GM12878 (cell line): ENCODE measurements around the gene ISCU. TPM values are rescaled to one million over a fixed set of nuclear protein-coding genes. Genes with fewer than 3 reads are reported as not detected.

ENCODE experiments used
- ATAC-seq: fragments of 200-7000 bp; cut with Tn5 transposase; 3 replicates; pipeline ENCODE4 v1.9.1; 2020; ENCODE audit warnings: mild to moderate bottlenecking, moderate library complexity
- BruUV-seq: library from RNA; stranded (reverse); fragments of 400-500 nt; replicated peaks from 2 replicates; lab custom pipeline; 2021; lab: Mats Ljungman, UMichigan
- CTCF ChIA-PET: fragments of 300-600 bp; sonication (Branson Sonifier 250); formaldehyde crosslinking; extraction: SDS; loops from one replicate; lab custom pipeline; 2021; ENCODE audit warnings: inconsistent platforms; lab: Yijun Ruan, JAX
- POLR2A ChIA-PET: fragments of 350-600 bp; formaldehyde crosslinking; extraction: SDS; loops from one replicate; lab custom pipeline; 2021; ENCODE audit warnings: inconsistent platforms; lab: Charles Lee
- RAD21 ChIA-PET: fragments of 300-600 bp; sonication (Branson Sonifier 250); formaldehyde crosslinking; loops from one replicate; lab custom pipeline; 2023; ENCODE audit warnings: antibody characterized with exemption; ENCODE audit not compliant: unreplicated experiment; lab: Charles Lee
- SMC1A ChIA-PET: fragments of 300-600 bp; sonication (Branson Sonifier 250); formaldehyde crosslinking; loops from one replicate; lab custom pipeline; 2023; ENCODE audit not compliant: unreplicated experiment, uncharacterized antibody; lab: Charles Lee
- DNase-seq: peaks from one replicate; pipeline ENCODE4 v3.0.0-alpha.2; 2011; ENCODE audit warnings: low read depth, low spot score
- FAIRE-seq: peaks from 3 replicates; lab custom pipeline; 2011; peaks lifted over from hg19 to GRCh38; lab: Jason Lieb, UNC
- H2AFZ ChIP-seq: 2 replicates; pipeline ENCODE4 v1.6.0; 2011; ENCODE audit warnings: low read depth, low read length, control low read depth; ENCODE audit not compliant: control insufficient read depth
- H3K27ac ChIP-seq: 2 replicates; pipeline ENCODE4 v1.5.1; 2011; ENCODE audit warnings: control low read depth; ENCODE audit not compliant: control insufficient read depth, insufficient read depth
- H3K27me3 ChIP-seq, 2 experiments: replicated peaks in 1 of 2; 2 replicates each; pipeline versions ENCODE4 v1.6.0 to v1.6.1; 2011; ENCODE audit warnings: low read length in 1 of 2; ENCODE audit not compliant: control insufficient read depth in 2 of 2, insufficient read depth in 2 of 2
- H3K36me3 ChIP-seq, 2 experiments: 2 replicates each; pipeline ENCODE4 v1.5.1; 2011; ENCODE audit warnings: low read length in 1 of 2; ENCODE audit not compliant: control insufficient read depth in 2 of 2, insufficient read depth in 2 of 2
- H3K4me1 ChIP-seq: 2 replicates; pipeline ENCODE4 v1.6.1; 2011; ENCODE audit warnings: mild to moderate bottlenecking, low read length, moderate library complexity, mixed read lengths; ENCODE audit not compliant: control insufficient read depth, insufficient read depth
- H3K4me2 ChIP-seq: 2 replicates; pipeline ENCODE4 v1.6.0; 2011; ENCODE audit warnings: control low read depth; ENCODE audit not compliant: control insufficient read depth, insufficient read depth
- H3K4me3 ChIP-seq: fragments of 200-600 bp; sonication (generic); 2 replicates; pipeline ENCODE4 v1.5.1; 2016
- H3K79me2 ChIP-seq: 2 replicates; pipeline ENCODE4 v1.6.0; 2011; ENCODE audit warnings: low read length; ENCODE audit not compliant: control insufficient read depth, insufficient read depth
- H3K9ac ChIP-seq: 2 replicates; pipeline ENCODE4 v1.8.0; 2011; ENCODE audit warnings: low read length, control low read depth, mixed read lengths; ENCODE audit not compliant: control insufficient read depth, insufficient read depth
- H3K9me3 ChIP-seq: replicated peaks from 3 replicates; pipeline ENCODE4 v1.5.1; 2011; ENCODE audit warnings: mild to moderate bottlenecking, low read length; ENCODE audit not compliant: control insufficient read depth, insufficient read depth
- H4K20me1 ChIP-seq: 2 replicates; pipeline ENCODE4 v1.6.0; 2011; ENCODE audit not compliant: control insufficient read depth, insufficient read depth
- BCL3 ChIP-seq: IDR thresholded peaks from 2 replicates; pipeline ENCODE4 v1.6.1; 2011; ENCODE audit warnings: borderline replicate concordance, low read depth, mild to moderate bottlenecking, moderate library complexity, low read length; ENCODE audit not compliant: insufficient read depth, poor library complexity, severe bottlenecking
- FOXK2 ChIP-seq: fragments of 450-650 bp; IDR thresholded peaks from 2 replicates; pipeline ENCODE4 v1.6.1; 2017; ENCODE audit warnings: mild to moderate bottlenecking, moderate library complexity
- NBN ChIP-seq: fragments of 450-650 bp; IDR thresholded peaks from 2 replicates; pipeline ENCODE4 v1.6.1; 2016
- NR2C2 ChIP-seq: IDR thresholded peaks from 2 replicates; pipeline ENCODE4 v1.6.1; 2011; ENCODE audit warnings: borderline replicate concordance, low read depth; ENCODE audit not compliant: control insufficient read depth, insufficient read length
- POLR2AphosphoS2 ChIP-seq: IDR thresholded peaks from 2 replicates; pipeline ENCODE4 v1.6.1; 2011; ENCODE audit warnings: low read depth, mild to moderate bottlenecking, low read length, improper control_type of control experiment, moderate library complexity
- RCOR1 ChIP-seq: conservative IDR thresholded peaks from 2 replicates; pipeline ENCODE4 v1.6.1; 2012; ENCODE audit warnings: low read depth, low read length, improper control_type of control experiment
- SREBF1 ChIP-seq: IDR thresholded peaks from 2 replicates; pipeline ENCODE4 v1.6.1; 2012; ENCODE audit warnings: mild to moderate bottlenecking, low read length
- SRF ChIP-seq, 2 experiments: IDR thresholded peaks; 2 replicates each; pipeline ENCODE4 v1.6.1; 2011; ENCODE audit warnings: low read depth in 2 of 2, low read length in 2 of 2, mild to moderate bottlenecking in 1 of 2, moderate library complexity in 1 of 2
- STAT1 ChIP-seq: fragments of 450-650 bp; conservative IDR thresholded peaks from 2 replicates; pipeline ENCODE4 v1.6.1; 2014; ENCODE audit warnings: antibody characterized with exemption, mild to moderate bottlenecking
- WRNIP1 ChIP-seq: IDR thresholded peaks from 2 replicates; pipeline ENCODE4 v1.6.1; 2011; ENCODE audit warnings: low read depth, low read length, improper control_type of control experiment, borderline replicate concordance
- ZNF207 ChIP-seq: fragments of 450-650 bp; IDR thresholded peaks from 2 replicates; pipeline ENCODE4 v1.6.1; 2014; ENCODE audit warnings: antibody characterized with exemption, mild to moderate bottlenecking, borderline replicate concordance
- whole genome bisulfite sequencing: methylation state at CpG from one replicate; pipeline ENCODE4 v1.1.6; 2016; ENCODE audit warnings: low lambda C conversion rate; ENCODE audit not compliant: insufficient replicate concordance, insufficient coverage; ENCODE audit errors: missing lambda C conversion rate; 5-methylcytosine and 5-hydroxymethylcytosine counted together
- in situ Hi-C: fragments of 300-500 bp; cut with MboI; formaldehyde crosslinking; loops from 9 replicates; pipeline ENCODE4 v1.14.3; 2018; ENCODE audit warnings: mixed read lengths
- intact Hi-C: fragments of 100-400 bp; cut with micrococcal nuclease; formaldehyde crosslinking; loops from one replicate; pipeline ENCODE4 v1.14.2; 2022; ENCODE audit not compliant: unreplicated experiment
- polyA plus RNA-seq, 11 experiments: library from polyadenylated mRNA; depleted of rRNA in 4 of 11; unstranded in 6 of 11; stranded (reverse) in 5 of 11; fragments of >200 nt; fragmentation: Nextera tagmentation in 4 of 11; fragmentation: Illumina TruSeq in 1 of 11; extraction: Ambion mirVana in 4 of 11; extraction: Trizol in 1 of 11; gene quantifications; 1 replicate in 1 of 11; 2 replicates in 10 of 11; pipeline versions ENCODE4 v1.2.1 to v1.2.3, GENCODE V29; 2011 to 2016; ENCODE audit warnings: inconsistent platforms in 2 of 11, missing spikeins in 2 of 11, low read depth in 1 of 11
- total RNA-seq, 4 experiments: library from RNA; depleted of rRNA in 3 of 4; stranded (reverse); fragments of >200 nt in 3 of 4; fragmentation: Illumina TruSeq in 1 of 4; extraction: Trizol in 1 of 4; gene quantifications; 2 replicates each; pipeline versions ENCODE4 v1.2.1 to v1.2.3, GENCODE V29; 2013 to 2021
- TF ChIP-seq, protein P1 (sequence below): fragments of 450-650 bp; IDR thresholded peaks from 2 replicates; pipeline ENCODE4 v1.6.1; 2014; ENCODE audit warnings: mild to moderate bottlenecking
- TF ChIP-seq, protein P2 (sequence below): IDR thresholded peaks from 2 replicates; pipeline ENCODE4 v1.6.1; 2012; ENCODE audit warnings: improper control_type of control experiment, low read depth, low read length; ENCODE audit not compliant: insufficient replicate concordance
- TF ChIP-seq, protein P3 (sequence below): IDR thresholded peaks from 2 replicates; pipeline ENCODE4 v1.6.1; 2012; ENCODE audit warnings: low read depth, low read length, improper control_type of control experiment

The ISCU gene
- total and polyA plus RNA-seq, 10 of the 15 experiments (the other 5 are each of a cell fraction or from before 2014, with no cell fraction given) = 32.8 to 260 (median 127) TPM

GRCh38 chr12:108595711-108596647 lies 33.6 kb downstream of the ISCU start:
- no peaks in the 10 kb centered on the region for H3K9me3 ChIP-seq
- SMC1A ChIA-PET = interaction anchor here (0.7 to 1.5 kb wide), 4 partner anchors 8 to 44 kb away, joined by 3 to 5 read pairs (median 4); no protein-coding TSS in a partner anchor
- CTCF ChIA-PET = interaction anchor here (1.2 to 1.3 kb wide), 2 partner anchors 24 to 31 kb away, joined by 3 read pairs; no protein-coding TSS in a partner anchor
- H3K27me3 ChIP-seq = no peaks in the 10 kb centered on the region
- 71% methylated on average over 17 of the region's 17 CpGs for WGBS
- no peak overlapping the region for H2AFZ ChIP-seq
- POLR2A ChIA-PET = interaction anchor here (0.6 kb wide), 1 partner anchor 255 kb away, joined by 3 read pairs; no protein-coding TSS in a partner anchor
- no peak overlapping the region for H3K9ac ChIP-seq
- DNase-seq (no peak), FAIRE-seq (no peak), ATAC-seq (no peak)
- in situ Hi-C loops (no loop called here), intact Hi-C loops (no loop called here)
- H3K4me1 ChIP-seq = no peaks in the 10 kb centered on the region
- no TSS peak for BruUV-seq
- H3K36me3 ChIP-seq = no peaks in the 10 kb centered on the region
- H4K20me1 ChIP-seq = no peaks in the 10 kb centered on the region
- TF ChIP-seq NR2C2 (no peak), SRF (IDR thresholded peaks at IDR 0.05; ENCODE audit: low read depth in 2 of 2, low read length in 2 of 2) (no peak), POLR2AphosphoS2 (no peak), STAT1 (no peak), SREBF1 (no peak), RCOR1 (no peak), ZNF207 (no peak), NBN (no peak), FOXK2 (no peak), BCL3 (no peak), WRNIP1 (no peak)
- TF ChIP-seq, protein P1, sequence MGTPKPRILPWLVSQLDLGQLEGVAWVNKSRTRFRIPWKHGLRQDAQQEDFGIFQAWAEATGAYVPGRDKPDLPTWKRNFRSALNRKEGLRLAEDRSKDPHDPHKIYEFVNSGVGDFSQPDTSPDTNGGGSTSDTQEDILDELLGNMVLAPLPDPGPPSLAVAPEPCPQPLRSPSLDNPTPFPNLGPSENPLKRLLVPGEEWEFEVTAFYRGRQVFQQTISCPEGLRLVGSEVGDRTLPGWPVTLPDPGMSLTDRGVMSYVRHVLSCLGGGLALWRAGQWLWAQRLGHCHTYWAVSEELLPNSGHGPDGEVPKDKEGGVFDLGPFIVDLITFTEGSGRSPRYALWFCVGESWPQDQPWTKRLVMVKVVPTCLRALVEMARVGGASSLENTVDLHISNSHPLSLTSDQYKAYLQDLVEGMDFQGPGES = no peak
- TF ChIP-seq, protein P2, sequence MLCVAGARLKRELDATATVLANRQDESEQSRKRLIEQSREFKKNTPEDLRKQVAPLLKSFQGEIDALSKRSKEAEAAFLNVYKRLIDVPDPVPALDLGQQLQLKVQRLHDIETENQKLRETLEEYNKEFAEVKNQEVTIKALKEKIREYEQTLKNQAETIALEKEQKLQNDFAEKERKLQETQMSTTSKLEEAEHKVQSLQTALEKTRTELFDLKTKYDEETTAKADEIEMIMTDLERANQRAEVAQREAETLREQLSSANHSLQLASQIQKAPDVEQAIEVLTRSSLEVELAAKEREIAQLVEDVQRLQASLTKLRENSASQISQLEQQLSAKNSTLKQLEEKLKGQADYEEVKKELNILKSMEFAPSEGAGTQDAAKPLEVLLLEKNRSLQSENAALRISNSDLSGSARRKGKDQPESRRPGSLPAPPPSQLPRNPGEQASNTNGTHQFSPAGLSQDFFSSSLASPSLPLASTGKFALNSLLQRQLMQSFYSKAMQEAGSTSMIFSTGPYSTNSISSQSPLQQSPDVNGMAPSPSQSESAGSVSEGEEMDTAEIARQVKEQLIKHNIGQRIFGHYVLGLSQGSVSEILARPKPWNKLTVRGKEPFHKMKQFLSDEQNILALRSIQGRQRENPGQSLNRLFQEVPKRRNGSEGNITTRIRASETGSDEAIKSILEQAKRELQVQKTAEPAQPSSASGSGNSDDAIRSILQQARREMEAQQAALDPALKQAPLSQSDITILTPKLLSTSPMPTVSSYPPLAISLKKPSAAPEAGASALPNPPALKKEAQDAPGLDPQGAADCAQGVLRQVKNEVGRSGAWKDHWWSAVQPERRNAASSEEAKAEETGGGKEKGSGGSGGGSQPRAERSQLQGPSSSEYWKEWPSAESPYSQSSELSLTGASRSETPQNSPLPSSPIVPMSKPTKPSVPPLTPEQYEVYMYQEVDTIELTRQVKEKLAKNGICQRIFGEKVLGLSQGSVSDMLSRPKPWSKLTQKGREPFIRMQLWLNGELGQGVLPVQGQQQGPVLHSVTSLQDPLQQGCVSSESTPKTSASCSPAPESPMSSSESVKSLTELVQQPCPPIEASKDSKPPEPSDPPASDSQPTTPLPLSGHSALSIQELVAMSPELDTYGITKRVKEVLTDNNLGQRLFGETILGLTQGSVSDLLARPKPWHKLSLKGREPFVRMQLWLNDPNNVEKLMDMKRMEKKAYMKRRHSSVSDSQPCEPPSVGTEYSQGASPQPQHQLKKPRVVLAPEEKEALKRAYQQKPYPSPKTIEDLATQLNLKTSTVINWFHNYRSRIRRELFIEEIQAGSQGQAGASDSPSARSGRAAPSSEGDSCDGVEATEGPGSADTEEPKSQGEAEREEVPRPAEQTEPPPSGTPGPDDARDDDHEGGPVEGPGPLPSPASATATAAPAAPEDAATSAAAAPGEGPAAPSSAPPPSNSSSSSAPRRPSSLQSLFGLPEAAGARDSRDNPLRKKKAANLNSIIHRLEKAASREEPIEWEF = no peak
- TF ChIP-seq, protein P3, sequence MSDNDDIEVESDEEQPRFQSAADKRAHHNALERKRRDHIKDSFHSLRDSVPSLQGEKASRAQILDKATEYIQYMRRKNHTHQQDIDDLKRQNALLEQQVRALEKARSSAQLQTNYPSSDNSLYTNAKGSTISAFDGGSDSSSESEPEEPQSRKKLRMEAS = no peak
- no peak overlapping the region for H3K27ac ChIP-seq
- no peaks in the 10 kb centered on the region for H3K79me2 ChIP-seq
- RAD21 ChIA-PET = no interaction called here
- no peak overlapping the region for H3K4me2 ChIP-seq
- H3K4me3 ChIP-seq = no peak overlapping the region
